Epithelial cell of esophagus (primary cell): ENCODE data around the gene SIRT2.

ENCODE experiments used
- DNase-seq: peaks from one replicate; pipeline ENCODE4 v3.0.0; 2010; ENCODE audit warnings: low read depth
- H3K4me3 ChIP-seq: 2 replicates; pipeline ENCODE4 v1.5.1; 2011; ENCODE audit warnings: mild to moderate bottlenecking, low read length, control low read depth
- TF ChIP-seq, protein P1 (sequence below): IDR thresholded peaks from 2 replicates; pipeline ENCODE4 v1.5.1; 2011; ENCODE audit warnings: low read depth, mild to moderate bottlenecking, low read length, control low read depth, inconsistent platforms; ENCODE audit not compliant: insufficient read depth; ENCODE audit errors: missing control alignments

Gene SIRT2

DNA sequence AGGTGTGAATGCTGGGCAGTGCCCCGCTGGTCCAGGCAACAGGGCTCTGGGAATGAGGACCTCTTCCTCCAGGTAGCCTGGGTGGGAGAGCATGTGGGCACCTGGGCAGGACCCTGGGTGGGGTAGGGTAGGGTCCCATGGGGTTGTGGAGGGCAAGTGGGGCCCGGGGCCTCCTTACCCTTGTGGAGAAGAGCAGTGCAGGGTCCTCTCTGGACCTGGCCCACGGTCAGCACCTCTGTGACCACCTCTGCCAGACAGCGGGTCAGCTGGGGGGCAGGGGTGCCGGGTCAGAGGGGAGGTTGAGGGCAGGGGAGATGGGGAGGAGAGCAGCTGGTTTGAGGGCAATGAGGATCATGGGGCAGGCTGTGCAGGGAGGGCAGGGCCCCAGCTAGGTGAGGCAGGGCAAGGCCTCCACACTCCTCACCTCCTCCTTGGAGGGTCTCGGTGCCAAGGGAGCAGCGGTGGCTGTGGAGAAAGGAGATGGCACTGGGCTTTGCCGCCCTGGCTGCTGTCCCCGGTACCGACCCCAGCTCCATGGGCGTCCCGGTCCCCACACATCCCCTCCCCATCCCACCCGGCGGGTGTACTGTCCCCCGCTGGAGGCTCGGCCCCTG is 12.1 kb upstream of the SIRT2 start:
- TF ChIP-seq, protein P1, sequence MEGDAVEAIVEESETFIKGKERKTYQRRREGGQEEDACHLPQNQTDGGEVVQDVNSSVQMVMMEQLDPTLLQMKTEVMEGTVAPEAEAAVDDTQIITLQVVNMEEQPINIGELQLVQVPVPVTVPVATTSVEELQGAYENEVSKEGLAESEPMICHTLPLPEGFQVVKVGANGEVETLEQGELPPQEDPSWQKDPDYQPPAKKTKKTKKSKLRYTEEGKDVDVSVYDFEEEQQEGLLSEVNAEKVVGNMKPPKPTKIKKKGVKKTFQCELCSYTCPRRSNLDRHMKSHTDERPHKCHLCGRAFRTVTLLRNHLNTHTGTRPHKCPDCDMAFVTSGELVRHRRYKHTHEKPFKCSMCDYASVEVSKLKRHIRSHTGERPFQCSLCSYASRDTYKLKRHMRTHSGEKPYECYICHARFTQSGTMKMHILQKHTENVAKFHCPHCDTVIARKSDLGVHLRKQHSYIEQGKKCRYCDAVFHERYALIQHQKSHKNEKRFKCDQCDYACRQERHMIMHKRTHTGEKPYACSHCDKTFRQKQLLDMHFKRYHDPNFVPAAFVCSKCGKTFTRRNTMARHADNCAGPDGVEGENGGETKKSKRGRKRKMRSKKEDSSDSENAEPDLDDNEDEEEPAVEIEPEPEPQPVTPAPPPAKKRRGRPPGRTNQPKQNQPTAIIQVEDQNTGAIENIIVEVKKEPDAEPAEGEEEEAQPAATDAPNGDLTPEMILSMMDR: no peak
- H3K4me3 ChIP-seq: no peak overlapping the region

DNA sequence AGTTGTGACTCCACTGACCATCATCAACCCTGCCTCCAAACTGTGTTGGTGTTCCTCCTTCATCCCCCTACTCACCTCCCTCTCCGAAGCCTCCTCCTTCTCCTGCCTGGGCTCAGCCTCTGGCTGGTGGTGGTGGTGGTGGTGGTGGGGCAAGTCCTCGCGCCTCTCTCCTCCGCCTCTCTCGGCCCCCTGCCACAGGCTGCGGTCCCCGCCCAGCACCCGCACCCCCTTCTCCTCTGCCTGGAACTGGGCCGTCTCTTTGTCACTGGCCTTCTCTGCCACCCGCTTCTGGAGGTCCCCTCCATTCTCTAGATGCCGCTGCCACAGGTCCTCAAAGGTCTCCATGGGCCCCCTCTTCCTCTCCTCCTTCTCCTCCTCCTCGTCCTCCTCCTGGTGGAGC is 11.1 kb upstream of the SIRT2 start:
- TF ChIP-seq, protein P1: no peak
- H3K4me3 ChIP-seq: no peak overlapping the region
- DNase-seq: no peak

More for the DNA sequence above, 12.1 kb upstream of the SIRT2 start:
- no peak for DNase-seq

DNA sequence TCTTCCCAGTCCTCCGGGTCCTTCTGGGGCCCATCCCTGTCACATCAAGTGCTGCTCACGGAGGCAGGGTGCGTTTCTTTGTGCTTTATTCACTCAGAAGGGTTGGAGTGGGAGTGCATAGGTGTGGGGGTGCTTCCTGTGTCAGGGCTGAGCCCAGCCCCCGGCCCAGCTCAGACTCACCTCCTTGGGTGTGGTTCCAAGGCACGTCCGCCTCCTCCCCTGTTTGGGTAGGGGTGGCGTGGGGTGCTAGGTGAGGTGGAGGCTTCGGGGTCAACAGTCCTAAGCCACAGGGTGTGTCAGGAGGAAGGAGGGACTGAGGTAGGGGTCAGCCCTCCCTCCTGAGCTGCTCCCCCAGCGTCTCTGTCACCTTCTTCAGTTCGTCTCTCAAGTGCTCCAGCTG is 9.5 kb upstream of the SIRT2 start:
- H3K4me3 ChIP-seq: no peak overlapping the region
- DNase-seq: no peak
- TF ChIP-seq, protein P1: no peak

DNA sequence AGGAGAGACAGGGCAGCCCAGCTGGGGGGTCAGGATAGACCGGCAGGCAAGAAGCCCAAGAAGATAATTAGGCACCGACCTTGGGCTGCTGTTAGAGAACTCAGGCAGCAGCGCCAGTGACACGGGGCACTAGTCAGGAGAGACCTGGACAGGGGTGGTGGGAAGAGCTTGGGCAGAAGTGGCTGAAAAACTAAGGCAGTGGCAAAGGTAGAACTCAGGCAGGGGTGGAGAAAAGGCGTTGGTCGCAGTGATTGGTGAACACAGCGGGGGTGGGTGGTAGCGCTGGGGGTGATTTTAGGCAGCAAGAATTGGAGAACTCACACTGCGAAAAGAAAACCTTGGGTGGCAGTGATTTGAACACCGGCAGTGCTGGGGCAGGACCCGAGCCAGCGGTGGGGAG is 8.3 kb upstream of the SIRT2 start:
- TF ChIP-seq, protein P1: no peak
- DNase-seq: no peak
- no peak overlapping the region for H3K4me3 ChIP-seq

DNA sequence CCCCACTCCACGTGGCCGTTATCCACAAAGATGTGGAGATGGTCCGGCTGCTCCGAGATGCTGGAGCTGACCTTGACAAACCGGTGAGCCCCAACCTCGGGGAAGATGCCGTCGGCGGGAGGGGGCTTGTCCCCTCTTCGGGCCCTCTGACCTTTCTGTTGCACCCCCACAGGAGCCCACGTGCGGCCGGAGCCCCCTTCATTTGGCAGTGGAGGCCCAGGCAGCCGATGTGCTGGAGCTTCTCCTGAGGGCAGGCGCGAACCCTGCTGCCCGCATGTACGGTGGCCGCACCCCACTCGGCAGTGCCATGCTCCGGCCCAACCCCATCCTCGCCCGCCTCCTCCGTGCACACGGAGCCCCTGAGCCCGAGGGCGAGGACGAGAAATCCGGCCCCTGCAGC is 7.8 kb upstream of the SIRT2 start:
- H3K4me3 ChIP-seq: no peak overlapping the region
- TF ChIP-seq, protein P1: no peak
- DNase-seq: no peak

DNA sequence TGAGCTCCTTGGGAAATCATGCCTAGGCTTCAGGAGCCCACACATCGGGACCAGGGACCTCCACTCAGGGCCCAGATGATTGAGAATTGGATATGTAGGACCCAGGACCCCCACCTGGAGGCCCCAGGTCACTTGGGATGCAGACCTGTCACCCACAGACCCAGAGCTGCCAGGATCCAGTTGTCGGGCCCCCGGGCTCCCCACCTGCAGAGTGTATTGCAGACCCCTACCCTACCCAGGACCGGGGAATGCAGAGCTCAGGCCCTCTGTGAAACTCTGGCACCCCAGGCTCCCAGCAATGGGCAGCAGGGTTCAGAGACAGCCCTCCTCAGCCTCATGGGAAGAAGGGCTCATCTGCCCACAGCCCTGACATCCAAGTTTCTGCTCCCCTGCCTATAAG is 6.2 kb upstream of the SIRT2 start:
- TF ChIP-seq, protein P1: no peak
- H3K4me3 ChIP-seq: no peak overlapping the region

DNA sequence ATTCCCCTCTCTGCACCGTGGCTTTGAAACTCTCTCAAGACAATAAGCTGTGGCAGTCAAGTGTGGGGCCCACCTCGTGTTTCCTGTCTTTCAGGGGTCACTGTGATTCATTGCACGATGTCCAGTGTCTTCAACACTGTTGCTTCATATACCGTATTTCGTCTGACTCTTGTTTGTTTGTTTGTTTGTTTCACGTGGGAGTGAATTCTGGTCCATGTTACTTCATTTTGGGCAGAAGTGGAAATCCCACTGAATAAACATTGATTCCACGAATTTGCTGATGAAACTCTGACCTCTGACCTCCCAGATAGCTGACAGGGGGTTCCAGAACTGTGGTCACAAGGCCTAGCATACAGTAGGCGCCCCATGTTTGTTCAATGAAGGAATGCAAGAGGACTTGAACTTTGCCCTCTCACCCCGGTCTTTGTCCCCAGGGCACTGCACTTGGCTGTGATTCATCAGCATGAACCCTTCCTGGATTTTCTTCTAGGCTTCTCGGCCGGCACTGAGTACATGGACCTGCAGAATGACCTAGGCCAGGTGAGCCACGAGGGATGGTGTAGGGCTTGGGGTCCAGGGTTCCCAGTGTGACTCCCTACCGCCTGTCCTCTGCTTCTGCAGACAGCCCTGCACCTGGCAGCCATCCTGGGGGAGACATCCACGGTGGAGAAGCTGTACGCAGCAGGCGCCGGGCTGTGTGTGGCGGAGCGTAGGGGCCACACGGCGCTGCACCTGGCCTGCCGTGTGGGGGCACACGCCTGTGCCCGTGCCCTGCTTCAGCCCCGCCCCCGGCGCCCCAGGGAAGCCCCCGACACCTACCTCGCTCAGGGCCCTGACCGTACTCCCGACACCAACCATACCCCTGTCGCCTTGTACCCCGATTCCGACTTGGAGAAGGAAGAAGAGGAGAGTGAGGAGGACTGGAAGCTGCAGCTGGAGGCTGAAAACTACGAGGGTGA is 5.4 kb upstream of the SIRT2 start:
- no peak for DNase-seq
- TF ChIP-seq, protein P1: no peak
- no peak overlapping the region for H3K4me3 ChIP-seq

More for the DNA sequence above, 6.2 kb upstream of the SIRT2 start:
- no peak for DNase-seq
